Left lobe of liver (tissue), 2 donors: ENCODE measurements around the gene FAM110A. TPM values are rescaled to one million over a fixed set of nuclear protein-coding genes. Genes with fewer than 3 reads are reported as not detected.

Experiments
- ATAC-seq: fragments of 200-7000 bp; cut with Tn5 transposase; one replicate; pipeline ENCODE4 v1.9.1; 2020; ENCODE audit warnings: mild to moderate bottlenecking, moderate library complexity
- DNase-seq: peaks from one replicate; pipeline ENCODE4 v3.0.0-alpha.2; 2020; ENCODE audit warnings: low spot score
- total RNA-seq: library from RNA; stranded (reverse); gene quantifications from one replicate; pipeline ENCODE4 v1.2.1, GENCODE V29; 2021
- donor health status: DM: no; HTN: no; CAD: no; lungs with moderate emphysema.
- donor health status: DM: no; HTN: yes; CAD: no.

FAM110A gene
- total RNA-seq, 1 donor from 2014 or later: 1.7 TPM

- DNase-seq: no peak
- ATAC-seq: no peak
Measured at GRCh38 chr20:870758-871157, 37.2 kb downstream of the FAM110A start.

- no peak for DNase-seq
- ATAC-seq: no peak
Measured at GRCh38 chr20:871436-871835, 37.9 kb downstream of the FAM110A start.

DNA sequence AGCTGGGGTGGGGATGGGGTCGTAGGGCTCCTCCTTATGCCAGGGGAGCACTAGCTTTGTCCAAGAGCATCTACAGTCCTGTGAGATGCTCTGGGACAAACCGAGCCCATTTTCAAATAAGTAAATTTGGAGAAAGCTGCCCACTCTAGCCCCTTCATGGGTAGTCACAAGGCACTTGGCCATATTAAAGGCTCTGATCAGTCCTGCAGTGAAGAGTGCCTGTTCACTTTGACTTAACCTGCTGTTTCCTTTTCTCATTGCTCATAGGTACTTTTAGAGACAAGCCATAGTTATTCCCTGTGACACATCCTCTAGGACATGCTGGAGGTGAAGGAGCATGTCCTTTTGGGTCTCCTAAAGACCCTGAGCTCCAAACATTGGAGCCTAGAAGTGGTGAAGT is 38.4 kb downstream of the FAM110A start:
- ATAC-seq: no peak
- DNase-seq: no peak

GRCh38 chr20:872855-873520 is 39.5 kb downstream of the FAM110A start:
- ATAC-seq (no peak), DNase-seq (no peak)

GRCh38 chr20:873875-874607 is 40.5 kb downstream of the FAM110A start:
- ATAC-seq (no peak), DNase-seq (no peak)

DNA sequence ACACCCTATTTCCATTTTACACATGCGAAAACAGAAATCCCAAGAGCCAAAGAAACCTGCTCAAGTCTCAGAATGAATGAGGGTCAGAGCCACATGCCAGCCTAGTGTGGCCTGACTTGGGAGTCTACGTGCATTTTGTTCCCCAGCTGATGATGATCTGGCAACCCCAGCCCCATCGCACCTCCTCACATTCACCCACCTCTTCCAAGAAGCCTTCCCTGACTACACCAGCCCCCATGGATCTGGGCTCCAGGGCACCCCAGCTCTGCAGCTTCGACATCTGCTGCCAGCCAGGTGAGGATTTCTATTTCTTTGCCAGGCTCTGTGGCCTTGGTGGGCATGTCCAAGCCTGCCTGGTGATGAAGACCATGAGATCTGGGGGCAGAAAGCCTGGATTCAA is 41.6 kb downstream of the FAM110A start:
- DNase-seq (no peak), ATAC-seq (no peak)

DNA sequence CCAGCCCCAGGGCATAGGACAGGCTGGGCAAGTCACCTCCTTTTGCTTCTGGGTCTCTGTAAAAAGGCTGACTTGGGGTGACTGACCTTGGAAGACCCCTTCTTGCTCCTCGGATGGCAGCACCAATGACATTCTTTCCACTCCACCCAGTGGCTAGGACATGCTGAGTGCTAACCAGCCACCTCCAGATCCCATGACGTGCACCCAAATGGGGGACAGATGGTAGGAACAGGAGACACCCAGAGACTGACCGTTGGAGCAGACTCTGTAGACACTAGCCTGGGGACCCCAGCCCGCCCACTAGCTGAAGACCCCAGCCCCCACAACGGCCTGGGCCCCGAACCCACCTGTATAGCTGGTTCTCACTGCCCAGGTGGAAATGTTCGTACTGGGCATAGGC is 44.3 kb downstream of the FAM110A start:
- ATAC-seq (no peak), DNase-seq (no peak)

- DNase-seq (no peak), ATAC-seq (no peak)
Measured at GRCh38 chr20:878511-879307, 45.2 kb downstream of the FAM110A start.

DNA sequence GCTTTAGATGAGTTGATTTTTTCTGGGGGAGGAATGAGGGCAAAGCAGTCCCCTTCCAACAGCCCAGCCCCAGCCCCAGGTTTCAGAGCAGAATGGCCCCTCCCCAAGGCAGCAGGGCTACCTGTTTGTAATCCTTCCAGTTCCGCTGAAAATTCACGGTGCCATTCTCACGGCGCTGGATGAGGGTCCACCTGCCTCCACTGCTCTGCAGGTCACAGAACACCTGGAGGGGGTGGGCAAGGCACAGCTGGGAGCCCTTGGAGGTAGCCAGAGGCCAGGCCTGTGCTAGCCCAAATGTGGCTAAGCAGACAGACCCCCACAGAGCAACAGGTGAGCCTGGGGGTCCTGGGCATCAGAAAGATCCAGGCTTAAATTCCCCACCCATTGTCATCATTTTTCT is 46.1 kb downstream of the FAM110A start:
- ATAC-seq (no peak), DNase-seq (no peak)

- DNase-seq: no peak
- peak; percentile 19 for ATAC-seq
Measured at GRCh38 chr20:881051-881782, 47.7 kb downstream of the FAM110A start.

- ATAC-seq (no peak), DNase-seq (no peak)
Measured at GRCh38 chr20:881783-882144, 48.2 kb downstream of the FAM110A start.

DNA sequence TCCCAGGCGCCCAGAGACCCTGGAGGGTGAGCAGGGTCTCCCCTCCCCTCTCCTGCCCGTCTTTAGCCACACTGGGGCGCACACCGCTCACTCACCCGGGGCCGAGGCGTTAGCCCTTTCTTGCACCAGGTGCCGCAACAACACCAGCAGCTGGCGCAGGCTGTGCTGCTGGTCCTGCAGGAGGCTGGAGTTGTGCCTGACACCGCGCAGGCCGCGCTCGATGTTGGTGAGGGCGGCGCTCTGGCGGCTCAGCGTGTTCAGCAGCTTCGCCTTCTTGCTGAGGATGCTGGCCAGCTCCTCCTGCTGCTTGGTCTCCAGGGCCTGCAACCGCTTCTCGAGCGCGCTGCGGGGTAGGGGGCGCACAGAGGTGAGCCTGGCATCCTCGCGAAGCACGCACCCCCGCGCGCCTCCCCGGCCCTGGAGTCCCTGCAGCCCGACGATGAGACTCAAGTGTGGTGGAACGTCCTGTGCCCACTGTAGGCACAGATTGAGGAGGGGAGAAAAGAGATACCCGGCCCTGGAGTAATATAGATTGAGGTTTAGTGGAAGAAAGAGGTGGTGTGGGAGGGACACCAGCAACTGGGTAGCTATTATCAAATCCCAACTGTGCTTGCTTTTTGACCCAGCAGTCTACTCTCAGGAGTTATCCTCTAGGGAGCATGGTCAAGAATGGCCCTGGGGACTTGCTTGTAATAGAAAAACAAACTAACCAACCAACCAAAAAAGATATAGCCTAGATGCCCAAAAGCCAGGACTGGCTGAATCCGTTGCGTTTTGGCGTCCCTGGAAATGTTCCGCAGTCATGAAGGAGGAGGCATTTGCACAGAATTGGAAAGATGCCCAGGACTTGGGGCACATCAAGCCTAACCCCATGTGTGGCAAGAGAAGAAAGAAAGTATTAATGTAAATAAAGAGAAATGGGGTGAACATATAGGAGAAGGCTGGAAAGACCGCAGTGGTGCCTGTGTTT is 51.8 kb downstream of the FAM110A start:
- DNase-seq (no peak), ATAC-seq (no peak)

DNA sequence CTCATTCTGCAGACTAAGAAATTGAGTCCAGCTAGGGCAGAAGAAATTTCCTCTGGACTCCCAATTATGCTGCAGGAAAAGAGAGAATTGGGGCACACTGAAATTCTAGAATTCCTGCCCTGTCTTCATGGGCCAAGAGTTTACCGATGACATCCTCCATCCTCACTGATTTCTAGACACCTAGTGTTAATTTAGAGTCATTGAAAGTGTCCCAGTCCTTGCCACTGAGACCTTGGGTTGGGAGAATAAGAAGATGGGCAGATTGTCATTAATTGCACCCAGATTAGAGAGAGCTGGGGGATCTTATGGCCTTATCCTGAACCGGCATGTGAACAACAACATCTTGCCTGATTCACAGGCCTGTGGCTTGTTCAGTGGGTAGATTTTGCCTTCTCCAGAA is 53.6 kb downstream of the FAM110A start:
- DNase-seq (no peak), ATAC-seq (no peak)

DNA sequence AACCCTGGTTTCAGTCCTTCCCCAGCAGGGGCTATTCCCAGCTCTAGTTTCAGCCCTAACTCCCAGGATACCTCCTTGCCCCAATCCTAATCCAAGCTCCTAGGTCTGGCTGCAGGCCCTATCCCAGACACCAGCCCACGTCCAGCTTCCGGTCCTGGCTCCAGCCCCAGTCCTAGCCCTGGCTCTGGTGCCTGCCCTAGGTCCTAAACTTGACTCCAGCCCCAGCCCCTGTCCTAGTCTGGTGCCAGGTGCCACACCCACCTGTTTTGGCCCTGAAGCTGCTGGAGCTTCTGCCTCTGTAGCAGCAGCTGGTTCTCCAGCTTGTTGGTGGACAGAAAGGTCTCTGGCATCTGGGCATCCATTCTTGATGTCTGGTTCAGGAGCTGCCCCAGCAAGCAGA is 54.5 kb downstream of the FAM110A start:
- no peak for DNase-seq
- no peak for ATAC-seq

DNA sequence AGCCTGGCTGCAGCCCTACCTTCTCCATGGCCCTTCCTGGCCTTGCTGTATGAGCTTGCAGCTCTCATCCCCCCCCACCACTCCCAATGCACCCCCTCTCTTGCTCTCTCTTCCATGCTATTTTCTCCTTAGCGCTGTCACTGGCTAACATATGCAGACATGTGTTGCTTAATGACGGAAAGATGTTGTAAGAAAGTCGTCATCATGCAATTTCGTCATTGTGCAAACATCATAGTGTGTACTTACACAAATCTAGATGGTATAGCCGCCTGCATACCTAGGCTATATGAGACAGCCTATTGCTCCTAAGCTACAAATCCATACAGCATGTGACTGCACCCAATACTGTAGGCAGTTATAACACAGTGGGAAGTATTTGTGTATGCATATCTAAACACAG is 55.6 kb downstream of the FAM110A start:
- DNase-seq (no peak), ATAC-seq (no peak)

DNA sequence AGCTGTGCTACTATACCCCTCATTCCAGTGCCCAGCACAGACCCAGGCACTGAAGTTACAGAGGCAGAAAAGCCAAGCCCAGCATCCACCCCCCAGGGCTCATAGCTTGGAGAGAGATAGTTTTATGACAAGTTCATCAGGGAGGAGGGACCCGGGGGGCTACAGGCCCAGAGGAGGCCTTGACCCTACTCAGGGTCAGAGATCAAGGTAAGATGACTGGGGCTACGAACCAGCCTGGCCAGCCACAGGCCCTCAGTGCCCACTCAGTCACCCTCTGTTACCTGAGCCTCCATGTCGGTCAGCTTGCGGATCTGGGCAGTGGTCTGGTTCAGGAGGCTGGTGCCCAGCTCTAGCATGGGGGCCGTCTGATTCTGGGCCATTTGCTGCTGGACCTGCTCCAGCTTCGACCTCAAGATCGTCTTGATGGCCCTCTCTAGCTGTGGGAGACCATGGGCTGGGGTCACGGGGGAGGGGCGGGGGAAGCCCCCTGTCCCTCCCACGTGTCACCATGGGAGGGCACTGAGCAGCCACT is 56.5 kb downstream of the FAM110A start:
- ATAC-seq: no peak
- DNase-seq: no peak

- ATAC-seq (no peak), DNase-seq (no peak)
Measured at GRCh38 chr20:890666-891057, 57.1 kb downstream of the FAM110A start.

DNA sequence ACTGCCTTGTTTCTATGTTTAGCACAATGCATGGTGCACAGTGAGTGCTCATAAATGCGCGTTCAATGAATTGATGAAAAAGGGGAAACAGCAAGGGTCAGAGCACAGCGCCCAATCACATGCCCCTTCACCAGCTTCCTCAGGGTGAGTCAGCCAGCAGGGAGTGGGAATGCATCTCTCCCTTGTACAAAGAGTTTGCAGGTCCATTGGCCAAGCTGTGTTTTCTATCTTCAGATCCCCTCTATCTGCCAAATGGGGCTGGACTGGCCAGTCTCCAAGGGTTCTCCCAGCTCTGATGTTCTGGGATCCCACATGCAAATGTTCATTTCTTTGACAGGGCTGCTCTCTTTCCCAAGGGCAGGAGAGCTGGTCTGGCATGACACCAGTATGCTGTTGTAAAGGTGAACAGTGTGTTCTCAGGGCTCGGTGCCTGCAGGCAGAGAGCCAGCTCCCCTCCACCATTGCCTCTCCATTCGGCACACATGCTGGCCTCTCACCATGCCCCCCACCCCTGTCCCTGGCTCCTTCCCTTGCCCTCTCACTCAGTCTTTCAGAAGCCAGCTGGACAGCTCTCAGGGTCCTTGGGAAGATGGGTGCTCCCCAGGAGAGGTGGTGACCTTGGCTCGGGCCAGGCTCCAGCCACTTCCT is 57.7 kb downstream of the FAM110A start:
- ATAC-seq (no peak), DNase-seq (no peak)

DNA sequence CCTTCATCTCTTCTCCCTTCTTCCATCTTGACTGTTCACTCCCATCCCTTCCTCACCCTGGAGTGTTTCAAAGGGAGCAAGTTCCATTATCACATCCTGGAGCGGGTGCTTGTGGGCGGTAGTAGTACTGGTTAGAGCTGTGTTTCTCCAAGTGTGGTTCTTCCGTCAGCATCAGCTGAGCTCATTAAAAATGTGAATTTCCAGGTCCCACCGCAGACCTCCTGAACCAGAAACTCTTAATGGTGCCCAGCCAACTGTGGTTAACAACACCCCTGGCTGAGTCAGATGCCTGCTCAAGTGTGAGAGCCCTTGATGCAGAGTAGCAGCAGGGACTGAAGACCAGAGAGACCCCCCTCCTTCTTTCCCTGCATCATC is 58.2 kb downstream of the FAM110A start:
- ATAC-seq (no peak), DNase-seq (no peak)
